Measurements from ENCODE around the gene SYPL2. TPM values are rescaled to one million over a fixed set of nuclear protein-coding genes. Genes with fewer than 3 reads are reported as not detected.

The SYPL2 gene
- total and polyA plus RNA-seq, 2 donors (not counting 1 experiment from before 2014, with no cell fraction given) = not detected

GRCh38 chr1:109492779-109493178 is 26.4 kb downstream of the SYPL2 start:
- ATAC-seq (ENCODE audit: low read depth) = no peak
- Mint-ChIP-seq H3K4me3 (peak overlapping the region; percentile 30), H3K9me3 (ENCODE audit: insufficient read depth) (no peaks in the 10 kb centered on the region), H3K4me1 (peaks cover 37% of the 10 kb centered on the region), H3K27me3 (no peaks in the 10 kb centered on the region), H3K27ac (no peak overlapping the region)
- no peak for DNase-seq
- Histone ChIP-seq H3K9ac (ENCODE audit: low read length) (no peak overlapping the region), H2AFZ (ENCODE audit: insufficient read depth, low read depth, low read length, poor library complexity, severe bottlenecking) (no peak overlapping the region), H3K27me3 (replicated peaks in 1 of 4; ENCODE audit: control extremely low read depth in 1 of 4, control insufficient read depth in 3 of 4, insufficient read depth in 4 of 4, low read length in 3 of 4) (no peaks in the 10 kb centered on the region), H3K4me2 (replicated peaks; ENCODE audit: low read depth, low read length, poor library complexity, severe bottlenecking) (no peak overlapping the region), H4K20me1 (ENCODE audit: control insufficient read depth, insufficient read depth, low read length, poor library complexity, severe bottlenecking) (peaks cover 32% of the 10 kb centered on the region), H3K79me2 (ENCODE audit: control insufficient read depth, insufficient read depth, low read length) (peaks cover 45% of the 10 kb centered on the region), H3K36me3 (replicated peaks in 1 of 2; ENCODE audit: control extremely low read depth in 1 of 2, control insufficient read depth in 1 of 2, extremely low read depth in 1 of 2, insufficient read depth in 2 of 2, low read length in 1 of 2) (peaks cover 0 to 49% of the 10 kb centered on the region in 2 experiments), H3K27ac (ENCODE audit: low read length in 2 of 2) (no peak overlapping the region), H3K4me1 (ENCODE audit: control insufficient read depth in 2 of 2, insufficient read depth in 2 of 2, low read length in 2 of 2) (peaks cover 16 to 33% of the 10 kb centered on the region in 2 donors), H3K4me3 (ENCODE audit: control extremely low read depth in 1 of 5, extremely low read depth in 1 of 5, insufficient read depth in 1 of 5, low read depth in 2 of 5, low read length in 4 of 5) (no peak overlapping the region), H3K9me3 (ENCODE audit: control extremely low read depth in 1 of 3, control insufficient read depth in 2 of 3, insufficient read depth in 1 of 3, low read length in 2 of 3) (no peaks in the 10 kb centered on the region)
- TF ChIP-seq CTCF (IDR thresholded peaks at IDR 0.05) = no peak
- no peak for TF ChIP-seq EZH2 (IDR thresholded peaks at IDR 0.05; ENCODE audit: borderline replicate concordance, insufficient read depth, low read depth, low read length, poor library complexity, severe bottlenecking)
- CTCF ChIA-PET = interaction anchor here (1.7 to 37.9 kb wide), 8 partner anchors 9 to 285 kb away, joined by 6 to 926 read pairs (median 26); partner anchors contain the start of genes AMIGO1, ATXN7L2 and GPR61
- WGBS (ENCODE audit: insufficient coverage) = 88% methylated on average over 4 of the region's 4 CpGs
- POLR2A ChIA-PET = no interaction called here
- intact Hi-C loops (cut with micrococcal nuclease) = loop anchor here (5.0 kb wide), 2 partner anchors 130 to 495 kb away; no protein-coding TSS in a partner anchor

GRCh38 chr1:109493227-109493626 is 26.9 kb downstream of the SYPL2 start:
- WGBS (ENCODE audit: insufficient coverage) = 87% methylated on average over 4 of the region's 4 CpGs
- Histone ChIP-seq H3K9ac (ENCODE audit: low read length) (no peak overlapping the region), H3K4me1 (ENCODE audit: control insufficient read depth in 2 of 2, insufficient read depth in 2 of 2, low read length in 2 of 2) (peaks cover 16 to 33% of the 10 kb centered on the region in 2 donors), H2AFZ (ENCODE audit: insufficient read depth, low read depth, low read length, poor library complexity, severe bottlenecking) (peak overlapping the region; percentile 93), H3K79me2 (ENCODE audit: control insufficient read depth, insufficient read depth, low read length) (peaks cover 50% of the 10 kb centered on the region), H3K27me3 (replicated peaks in 1 of 4; ENCODE audit: control extremely low read depth in 1 of 4, control insufficient read depth in 3 of 4, insufficient read depth in 4 of 4, low read length in 3 of 4) (no peaks in the 10 kb centered on the region), H3K4me2 (replicated peaks; ENCODE audit: low read depth, low read length, poor library complexity, severe bottlenecking) (peak overlapping the region; percentile 63), H4K20me1 (ENCODE audit: control insufficient read depth, insufficient read depth, low read length, poor library complexity, severe bottlenecking) (peaks cover 36% of the 10 kb centered on the region), H3K9me3 (ENCODE audit: control extremely low read depth in 1 of 3, control insufficient read depth in 2 of 3, insufficient read depth in 1 of 3, low read length in 2 of 3) (no peaks in the 10 kb centered on the region), H3K4me3 (ENCODE audit: control extremely low read depth in 1 of 5, extremely low read depth in 1 of 5, insufficient read depth in 1 of 5, low read depth in 2 of 5, low read length in 4 of 5) (no peak overlapping the region), H3K27ac (ENCODE audit: low read length in 2 of 2) (no peak overlapping the region), H3K36me3 (replicated peaks in 1 of 2; ENCODE audit: control extremely low read depth in 1 of 2, control insufficient read depth in 1 of 2, extremely low read depth in 1 of 2, insufficient read depth in 2 of 2, low read length in 1 of 2) (peaks cover 0 to 54% of the 10 kb centered on the region in 2 experiments)
- TF ChIP-seq CTCF (IDR thresholded peaks at IDR 0.05) (no peak), EZH2 (IDR thresholded peaks at IDR 0.05; ENCODE audit: borderline replicate concordance, insufficient read depth, low read depth, low read length, poor library complexity, severe bottlenecking) (no peak)
- Mint-ChIP-seq H3K27me3 (no peaks in the 10 kb centered on the region), H3K4me3 (peak overlapping the region; percentile 97), H3K4me1 (peaks cover 38% of the 10 kb centered on the region), H3K27ac (peak overlapping the region; percentile 93), H3K9me3 (ENCODE audit: insufficient read depth) (no peaks in the 10 kb centered on the region)
- intact Hi-C loops (cut with micrococcal nuclease) = loop anchor here (5.0 kb wide), 2 partner anchors 129 to 494 kb away; no protein-coding TSS in a partner anchor
- ChIA-PET CTCF (interaction anchor here (0.8 to 37.9 kb wide), 12 partner anchors 9 to 1283 kb away, joined by 3 to 926 read pairs (median 10); partner anchors contain the start of genes AHCYL1, AMIGO1, ATXN7L2 and GPR61), POLR2A (interaction anchor here (1.1 kb wide), 2 partner anchors 10 to 67 kb away, joined by 4 to 7 read pairs; partner anchors contain the start of gene PSMA5)
- DNase-seq (no peak), ATAC-seq (ENCODE audit: low read depth) (no peak)

Measured in B cell (primary cell).